Caki2 (cell line): Measurements from ENCODE around the gene TNNC1. TPM values are rescaled to one million over a fixed set of nuclear protein-coding genes. Genes with fewer than 3 reads are reported as not detected.

Experiments used
- DNase-seq: peaks from one replicate; pipeline ENCODE4 v3.0.0-alpha.2; 2015; ENCODE audit warnings: low read depth
- in situ Hi-C: cut with HindIII; loops from 2 replicates; pipeline ENCODE4 v1.10.0; 2016; ENCODE audit warnings: low sequenced_read_pairs, low pct_unique_long_range_greater_than_20kb, mixed read lengths
- total RNA-seq: library from RNA; depleted of rRNA; stranded (reverse); fragments of >200 nt; shearing (Covaris generic); gene quantifications from 2 replicates; pipeline ENCODE4 v1.2.3, GENCODE V29; 2014; ENCODE audit warnings: low replicate concordance

The TNNC1 gene
- total RNA-seq, 1 experiment from 2014 or later: 2.7 TPM

DNA sequence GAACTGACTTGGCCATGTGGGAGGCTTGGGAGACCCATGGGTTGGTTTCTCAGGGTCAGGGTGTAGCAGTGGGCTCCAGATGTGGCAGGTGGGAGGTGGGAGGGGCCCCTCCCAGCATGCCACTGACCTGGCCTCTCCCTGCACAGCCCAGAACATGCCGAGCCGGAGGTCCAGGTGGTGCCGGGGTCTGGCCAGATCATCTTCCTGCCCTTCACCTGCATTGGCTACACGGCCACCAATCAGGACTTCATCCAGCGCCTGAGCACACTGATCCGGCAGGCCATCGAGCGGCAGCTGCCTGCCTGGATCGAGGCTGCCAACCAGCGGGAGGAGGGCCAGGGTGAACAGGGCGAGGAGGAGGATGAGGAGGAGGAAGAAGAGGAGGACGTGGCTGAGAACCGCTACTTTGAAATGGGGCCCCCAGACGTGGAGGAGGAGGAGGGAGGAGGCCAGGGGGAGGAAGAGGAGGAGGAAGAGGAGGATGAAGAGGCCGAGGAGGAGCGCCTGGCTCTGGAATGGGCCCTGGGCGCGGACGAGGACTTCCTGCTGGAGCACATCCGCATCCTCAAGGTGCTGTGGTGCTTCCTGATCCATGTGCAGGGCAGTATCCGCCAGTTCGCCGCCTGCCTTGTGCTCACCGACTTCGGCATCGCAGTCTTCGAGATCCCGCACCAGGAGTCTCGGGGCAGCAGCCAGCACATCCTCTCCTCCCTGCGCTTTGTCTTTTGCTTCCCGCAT is 33.4 kb upstream of the TNNC1 start:
- no peak for DNase-seq
- in situ Hi-C loops: no loop called here

GRCh38 chr3:52484680-52485461 is 31.0 kb upstream of the TNNC1 start:
- DNase-seq: no peak
- in situ Hi-C loops: no loop called here

DNA sequence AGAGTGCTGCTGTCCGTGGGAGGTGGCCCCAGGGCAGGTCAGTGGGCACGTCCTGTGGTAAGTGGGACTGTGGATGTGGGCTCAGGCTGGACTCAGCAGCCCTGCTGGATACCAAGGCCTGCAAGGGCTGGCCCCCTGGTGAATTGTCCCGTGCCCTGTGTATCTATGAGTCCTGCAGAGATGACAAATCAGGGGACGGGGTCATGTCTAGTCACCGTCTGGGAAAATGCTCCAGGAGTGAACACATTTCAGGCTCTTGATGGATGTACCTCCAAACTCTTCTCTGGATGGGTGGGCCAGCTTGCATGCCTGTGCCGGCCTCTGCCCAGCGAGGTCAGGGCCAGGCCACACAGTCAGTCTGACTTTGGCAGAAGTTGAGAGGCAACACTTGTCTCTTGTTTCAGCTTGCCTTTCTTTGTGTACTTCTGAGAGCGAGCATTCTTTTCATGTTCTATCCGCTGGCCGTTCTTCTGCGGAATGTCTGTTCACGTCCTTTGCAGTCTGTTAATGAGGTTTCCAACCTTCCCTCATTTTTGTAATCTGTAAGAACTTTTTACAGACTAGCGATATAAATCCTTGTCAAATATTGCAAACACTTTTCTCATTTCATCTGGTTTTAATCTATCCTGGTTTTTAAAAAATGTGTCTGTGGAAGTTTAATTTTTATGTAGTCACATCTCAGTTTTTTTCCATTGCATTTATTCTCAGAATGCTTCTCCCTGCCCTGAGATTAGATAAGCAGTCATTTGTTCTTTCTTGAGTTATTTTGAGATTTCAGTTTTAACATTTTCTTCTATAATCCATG is 29.9 kb upstream of the TNNC1 start:
- no peak for DNase-seq

DNA sequence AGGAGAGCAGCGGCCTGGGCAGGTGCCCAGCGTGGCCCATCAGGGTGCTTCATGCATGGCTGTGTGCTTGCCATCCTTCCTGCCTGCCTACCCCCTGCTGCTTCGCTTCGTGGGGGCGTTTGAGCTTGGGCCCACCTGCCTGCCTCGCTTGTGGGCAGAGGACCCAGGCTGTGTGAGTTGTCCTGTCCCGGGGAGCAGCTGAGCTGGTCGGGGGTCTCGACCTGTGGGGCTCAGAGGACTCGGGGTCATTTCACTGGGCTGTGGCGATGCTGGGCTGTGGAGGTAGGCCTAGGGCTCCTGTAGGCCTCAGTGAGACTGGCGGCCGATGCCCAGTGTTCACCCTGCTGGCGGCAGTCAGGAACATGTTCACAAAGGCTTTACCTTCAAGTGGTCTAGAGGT is 29.2 kb upstream of the TNNC1 start:
- in situ Hi-C loops: no loop called here
- DNase-seq: no peak

More for the DNA sequence above, 29.9 kb upstream of the TNNC1 start:
- in situ Hi-C loops: no loop called here

DNA sequence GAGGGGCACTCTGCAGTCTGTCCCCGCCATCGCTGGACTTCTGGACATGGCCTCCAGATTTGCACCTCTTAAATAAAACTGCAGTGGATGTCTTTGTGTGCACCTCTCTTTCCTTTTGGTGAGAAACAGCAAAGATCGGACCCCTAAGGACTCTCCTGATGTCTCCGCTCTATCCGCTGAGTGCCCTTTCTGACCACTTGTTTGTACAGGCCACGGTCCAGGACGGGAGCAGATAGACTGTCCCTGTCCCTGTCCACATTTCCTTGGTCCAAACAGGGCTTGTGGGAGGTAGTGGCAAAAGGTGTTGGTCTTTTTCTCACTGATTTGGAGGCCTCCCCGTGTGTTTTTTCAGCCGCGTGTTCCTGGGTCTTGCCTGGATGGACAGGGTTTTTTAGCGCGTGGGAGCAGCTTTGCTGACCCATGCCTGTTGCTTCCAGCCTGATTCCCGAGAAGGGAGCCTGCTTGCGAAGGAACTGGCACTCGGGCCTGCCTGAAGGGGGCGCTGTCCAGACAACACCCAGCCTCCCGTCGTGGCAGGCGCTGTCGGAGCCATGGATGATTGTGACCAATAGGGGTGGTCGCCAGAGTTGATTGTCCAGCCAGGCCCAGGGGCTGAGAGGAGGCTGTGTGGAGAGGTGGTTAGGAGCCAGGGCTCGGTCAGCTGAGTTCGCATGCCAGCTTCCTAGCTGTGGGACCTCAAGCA is 28.1 kb upstream of the TNNC1 start:
- in situ Hi-C loops: no loop called here
- DNase-seq: no peak

GRCh38 chr3:52480768-52481715 is 27.2 kb upstream of the TNNC1 start:
- DNase-seq: no peak
- in situ Hi-C loops: no loop called here

GRCh38 chr3:52479877-52480575 is 26.2 kb upstream of the TNNC1 start:
- in situ Hi-C loops: no loop called here
- no peak for DNase-seq

DNA sequence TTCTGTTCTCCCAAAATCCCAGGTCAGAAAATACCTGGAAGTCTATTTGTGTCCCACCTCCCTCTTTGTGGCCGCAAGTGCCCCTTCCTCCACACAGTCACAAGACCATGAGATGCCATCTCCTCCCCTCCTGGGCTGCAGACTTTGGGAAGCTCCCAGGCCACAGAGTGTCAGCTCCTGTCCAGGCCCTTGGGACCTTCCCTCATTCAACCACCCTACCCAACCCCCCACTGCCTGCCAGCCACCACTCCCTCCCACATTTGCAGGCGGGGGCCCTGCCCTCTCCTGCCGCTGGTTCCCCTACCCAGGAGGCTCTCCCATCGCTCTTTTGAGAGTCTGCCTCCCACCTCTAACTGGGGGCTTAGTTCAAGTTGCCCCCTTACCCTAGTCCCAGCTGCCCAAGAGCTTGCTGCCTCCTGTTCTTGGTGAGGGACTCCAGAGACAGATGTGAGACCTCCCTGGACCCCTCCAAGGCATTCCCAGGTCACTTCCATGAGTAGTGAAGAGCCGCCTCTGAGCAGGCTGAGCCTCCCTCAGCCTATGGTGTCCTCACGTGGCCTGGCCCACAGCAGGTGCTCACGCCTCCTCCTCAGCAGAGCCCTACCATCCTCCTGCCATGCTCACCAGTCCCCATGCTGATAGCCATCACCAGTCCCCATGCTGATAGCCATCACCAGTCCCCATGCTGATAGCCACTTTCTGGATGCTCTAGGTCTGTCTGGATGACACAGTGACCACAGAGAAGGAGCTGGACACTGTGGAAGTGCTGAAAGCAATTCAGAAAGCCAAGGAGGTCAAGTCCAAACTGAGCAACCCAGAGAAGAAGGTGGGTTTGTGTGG is 25.4 kb upstream of the TNNC1 start:
- no peak for DNase-seq
- in situ Hi-C loops: no loop called here

- no peak for DNase-seq
- in situ Hi-C loops: no loop called here
These were observed 23.9 kb upstream of the TNNC1 start for GRCh38 chr3:52477796-52478095.

GRCh38 chr3:52477076-52477795 is 23.4 kb upstream of the TNNC1 start:
- in situ Hi-C loops: no loop called here

GRCh38 chr3:52473026-52473425 is 19.2 kb upstream of the TNNC1 start:
- in situ Hi-C loops: no loop called here

More at GRCh38 chr3:52477076-52477795, 23.4 kb upstream of the TNNC1 start:
- DNase-seq: no peak

GRCh38 chr3:52472239-52473000 is 18.6 kb upstream of the TNNC1 start:
- DNase-seq: no peak
- in situ Hi-C loops: no loop called here

More at GRCh38 chr3:52473026-52473425, 19.2 kb upstream of the TNNC1 start:
- DNase-seq: no peak

DNA sequence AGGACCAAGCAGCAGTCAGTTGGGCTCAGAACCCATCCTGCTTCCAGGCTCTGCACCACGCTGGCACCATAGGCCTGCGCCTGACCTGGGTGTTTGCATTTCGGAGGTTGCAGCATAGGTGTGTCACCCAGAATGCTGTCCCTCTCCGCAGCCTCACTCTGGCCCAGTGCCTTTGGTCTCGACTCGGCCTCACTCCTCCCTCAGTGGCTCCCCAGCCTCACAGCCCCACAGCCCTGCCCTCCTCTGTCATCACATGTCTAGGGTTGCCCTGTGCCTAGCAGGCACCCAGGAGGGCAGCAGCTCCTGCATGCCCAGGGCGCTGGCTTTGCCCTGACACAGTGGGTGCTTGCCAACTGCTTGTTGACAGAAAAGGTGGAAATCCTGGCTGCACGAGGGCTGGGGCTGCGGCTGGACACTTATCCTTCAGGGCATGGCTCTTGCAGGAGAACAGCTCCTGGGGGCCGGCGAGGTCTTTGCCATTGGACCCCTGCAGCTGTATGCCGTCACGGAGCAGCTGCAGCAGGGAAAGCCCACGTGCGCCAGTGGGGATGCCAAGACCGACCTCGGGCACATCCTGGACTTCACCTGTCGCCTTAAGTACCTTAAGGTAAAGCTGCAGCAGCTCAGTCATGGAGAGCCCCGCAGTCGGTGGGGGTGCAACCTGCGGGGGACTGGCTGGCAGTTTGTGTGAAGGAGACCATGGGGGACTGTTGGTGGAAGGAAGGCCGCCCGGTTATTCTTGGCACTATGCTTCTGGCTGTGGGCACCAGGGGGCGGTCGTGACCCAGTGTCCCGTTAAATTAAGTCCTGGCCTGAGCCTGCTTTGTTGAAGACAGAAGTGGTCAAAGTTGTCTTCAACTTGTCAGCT is 17.8 kb upstream of the TNNC1 start:
- in situ Hi-C loops: no loop called here
- no peak for DNase-seq

- no peak for DNase-seq
- in situ Hi-C loops: no loop called here
These were observed 17.1 kb upstream of the TNNC1 start for GRCh38 chr3:52470920-52471319.
